ENCODE measurements around the gene FHDC1. TPM values are rescaled to one million over a fixed set of nuclear protein-coding genes. Genes with fewer than 3 reads are reported as not detected.

Gene FHDC1
- polyA plus RNA-seq, 2 of the 4 experiments (the other 2 are of a cell fraction) = 0.08 to 0.31 TPM

- TF ChIP-seq CBX2 (IDR thresholded peaks at IDR 0.05; ENCODE audit: borderline replicate concordance, low read depth) = no peak
- no peak for TF ChIP-seq TFCP2L1 (CRISPR knock-in tag; IDR thresholded peaks at IDR 0.05)
- no peak for TF ChIP-seq BHLHE40 (IDR thresholded peaks at IDR 0.05; ENCODE audit: low read depth, low read length)
- no peak for TF ChIP-seq HOXA7 (CRISPR knock-in tag; IDR thresholded peaks at IDR 0.05)
- TF ChIP-seq FOXS1 (CRISPR knock-in tag; IDR thresholded peaks at IDR 0.05) = no peak
- TF ChIP-seq, protein P1, sequence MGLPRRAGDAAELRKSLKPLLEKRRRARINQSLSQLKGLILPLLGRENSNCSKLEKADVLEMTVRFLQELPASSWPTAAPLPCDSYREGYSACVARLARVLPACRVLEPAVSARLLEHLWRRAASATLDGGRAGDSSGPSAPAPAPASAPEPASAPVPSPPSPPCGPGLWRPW (IDR thresholded peaks at IDR 0.05) = no peak
- TF ChIP-seq RARB (CRISPR knock-in tag; IDR thresholded peaks at IDR 0.05) = no peak
- no peak for TF ChIP-seq USF2 (IDR thresholded peaks at IDR 0.05)
- TF ChIP-seq PHF8 (IDR thresholded peaks at IDR 0.05; ENCODE audit: borderline replicate concordance, low read depth) = no peak
- no peak for TF ChIP-seq KDM1A (IDR thresholded peaks at IDR 0.05; ENCODE audit: low read depth)
Observed at GRCh38 chr4:152951348-152951747, 15.2 kb downstream of the FHDC1 start (continued).

DNA sequence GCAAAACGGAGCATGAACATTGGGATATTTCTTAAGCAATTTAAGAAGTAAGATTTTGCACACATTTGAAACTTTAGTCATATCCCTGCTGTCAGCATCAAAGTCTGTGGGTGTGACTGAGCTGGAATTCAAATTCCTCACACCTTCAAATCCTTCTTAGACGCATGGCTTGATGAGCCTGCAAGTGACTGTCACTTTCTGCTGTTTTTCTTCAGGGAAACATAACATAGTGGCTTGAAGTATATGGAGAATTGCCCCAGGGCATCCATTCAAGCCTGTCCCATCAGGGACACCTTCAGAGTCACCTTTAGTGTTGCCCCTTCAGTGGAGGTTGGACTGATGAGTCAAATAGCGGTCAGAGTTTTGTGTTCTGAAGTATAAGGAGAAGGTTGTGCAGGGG, 17.4 kb downstream of the FHDC1 start:
- no peak for FAIRE-seq
- no peak overlapping the region for H3K27ac ChIP-seq
- no peak for ATAC-seq

DNA sequence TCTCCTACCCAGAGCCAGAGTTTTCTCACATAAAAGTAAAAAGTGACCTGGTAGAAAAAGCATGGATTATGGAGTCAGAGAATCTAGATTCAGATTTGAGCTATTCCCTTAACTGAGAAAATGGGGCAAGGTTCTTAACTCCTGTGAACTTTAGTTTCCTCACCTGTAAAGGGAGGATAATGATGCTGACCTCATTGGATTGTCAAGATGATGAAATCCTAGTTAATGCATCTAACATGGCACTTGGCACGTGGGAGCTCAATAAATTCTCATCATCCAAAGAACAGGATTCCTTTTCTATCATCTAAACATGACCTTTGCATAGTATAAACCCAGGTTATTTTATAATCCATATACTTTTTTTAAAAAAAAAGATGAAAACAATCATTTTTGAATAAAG, 18.6 kb downstream of the FHDC1 start:
- no peak for TF ChIP-seq ELK1 (IDR thresholded peaks at IDR 0.05; ENCODE audit: low read depth, low read length)
- Histone ChIP-seq H3K27ac (no peak overlapping the region), H3K4me3 (no peak overlapping the region), H3K4me2 (no peak overlapping the region), H3K4me1 (peaks cover 30% of the 10 kb centered on the region), H3K9me3 (no peaks in the 10 kb centered on the region)
- 74% methylated on average over 1 of the region's 1 CpG for whole genome bisulfite sequencing (ENCODE audit: missing lambda C conversion rate)
- POLR2A ChIA-PET = no interaction called here
- DNase-seq (ENCODE audit: low read depth in 1 of 2, low spot score in 1 of 2) = no peak
- no peak for ATAC-seq
- no peak for FAIRE-seq
- CTCF ChIA-PET = no interaction called here

More for the DNA sequence above, 17.4 kb downstream of the FHDC1 start:
- ChIA-PET CTCF (no interaction called here), POLR2A (no interaction called here)
- Histone ChIP-seq H3K9me3 (no peaks in the 10 kb centered on the region), H3K4me2 (no peak overlapping the region), H3K4me1 (peaks cover 30% of the 10 kb centered on the region), H3K4me3 (no peak overlapping the region)
- no peak for DNase-seq (ENCODE audit: low read depth in 1 of 2, low spot score in 1 of 2)
- TF ChIP-seq, protein P2, sequence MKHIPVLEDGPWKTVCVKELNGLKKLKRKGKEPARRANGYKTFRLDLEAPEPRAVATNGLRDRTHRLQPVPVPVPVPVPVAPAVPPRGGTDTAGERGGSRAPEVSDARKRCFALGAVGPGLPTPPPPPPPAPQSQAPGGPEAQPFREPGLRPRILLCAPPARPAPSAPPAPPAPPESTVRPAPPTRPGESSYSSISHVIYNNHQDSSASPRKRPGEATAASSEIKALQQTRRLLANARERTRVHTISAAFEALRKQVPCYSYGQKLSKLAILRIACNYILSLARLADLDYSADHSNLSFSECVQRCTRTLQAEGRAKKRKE (CRISPR knock-in tag; IDR thresholded peaks at IDR 0.05; ENCODE audit: low read depth) = no peak
- TF ChIP-seq RAD21 (conservative IDR thresholded peaks at IDR 0.05 in 1 of 2, IDR thresholded peaks at IDR 0.05 in 1 of 2) (no peak), POLR2A (IDR thresholded peaks at IDR 0.05; ENCODE audit: low read length) (no peak), HEYL (CRISPR knock-in tag; IDR thresholded peaks at IDR 0.05) (no peak), NFE2L2 (conservative IDR thresholded peaks at IDR 0.05; ENCODE audit: low read length) (no peak), BHLHE40 (IDR thresholded peaks at IDR 0.05; ENCODE audit: low read depth, low read length) (no peak), RNF2 (IDR thresholded peaks at IDR 0.05; ENCODE audit: borderline replicate concordance, low read depth) (no peak), MYC (IDR thresholded peaks at IDR 0.05; ENCODE audit: borderline replicate concordance, low read length) (no peak)
- TF ChIP-seq, protein P3, sequence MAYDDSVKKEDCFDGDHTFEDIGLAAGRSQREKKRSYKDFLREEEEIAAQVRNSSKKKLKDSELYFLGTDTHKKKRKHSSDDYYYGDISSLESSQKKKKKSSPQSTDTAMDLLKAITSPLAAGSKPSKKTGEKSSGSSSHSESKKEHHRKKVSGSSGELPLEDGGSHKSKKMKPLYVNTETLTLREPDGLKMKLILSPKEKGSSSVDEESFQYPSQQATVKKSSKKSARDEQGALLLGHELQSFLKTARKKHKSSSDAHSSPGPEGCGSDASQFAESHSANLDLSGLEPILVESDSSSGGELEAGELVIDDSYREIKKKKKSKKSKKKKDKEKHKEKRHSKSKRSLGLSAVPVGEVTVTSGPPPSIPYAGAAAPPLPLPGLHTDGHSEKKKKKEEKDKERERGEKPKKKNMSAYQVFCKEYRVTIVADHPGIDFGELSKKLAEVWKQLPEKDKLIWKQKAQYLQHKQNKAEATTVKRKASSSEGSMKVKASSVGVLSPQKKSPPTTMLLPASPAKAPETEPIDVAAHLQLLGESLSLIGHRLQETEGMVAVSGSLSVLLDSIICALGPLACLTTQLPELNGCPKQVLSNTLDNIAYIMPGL (CRISPR knock-in tag; IDR thresholded peaks at IDR 0.05; ENCODE audit: borderline replicate concordance) = no peak
- 73% methylated on average over 3 of the region's 3 CpGs for WGBS (ENCODE audit: missing lambda C conversion rate)

Measured in A549 (cell line).